Measurements from ENCODE around the gene CYB5B.
"Not testable (repeated sequence)": the region's sequence is repeated elsewhere in the genome, so short reads cannot be mapped to it uniquely, and the experiment has no call there.

CYB5B gene

DNA sequence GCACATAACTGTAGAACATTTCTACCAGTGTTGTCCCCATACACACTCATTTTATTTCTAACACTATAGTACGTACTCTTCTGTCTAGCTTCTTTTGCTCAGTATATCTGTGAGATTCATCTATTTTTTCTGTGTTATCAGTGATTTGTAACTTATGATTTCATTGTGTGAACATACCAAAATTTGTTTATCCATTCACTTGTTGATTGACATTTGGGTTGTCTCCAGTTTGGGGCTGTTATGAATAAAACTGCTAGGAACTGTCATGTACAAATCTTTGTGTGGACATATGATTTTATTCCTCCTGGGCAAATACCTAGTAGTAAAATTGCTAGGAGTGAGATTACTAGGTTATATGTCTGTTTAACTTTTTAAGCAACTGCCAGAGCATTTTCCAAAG, 9.6 kb downstream of the CYB5B start:
- DNase-seq: no peak
- TF ChIP-seq, protein P1, sequence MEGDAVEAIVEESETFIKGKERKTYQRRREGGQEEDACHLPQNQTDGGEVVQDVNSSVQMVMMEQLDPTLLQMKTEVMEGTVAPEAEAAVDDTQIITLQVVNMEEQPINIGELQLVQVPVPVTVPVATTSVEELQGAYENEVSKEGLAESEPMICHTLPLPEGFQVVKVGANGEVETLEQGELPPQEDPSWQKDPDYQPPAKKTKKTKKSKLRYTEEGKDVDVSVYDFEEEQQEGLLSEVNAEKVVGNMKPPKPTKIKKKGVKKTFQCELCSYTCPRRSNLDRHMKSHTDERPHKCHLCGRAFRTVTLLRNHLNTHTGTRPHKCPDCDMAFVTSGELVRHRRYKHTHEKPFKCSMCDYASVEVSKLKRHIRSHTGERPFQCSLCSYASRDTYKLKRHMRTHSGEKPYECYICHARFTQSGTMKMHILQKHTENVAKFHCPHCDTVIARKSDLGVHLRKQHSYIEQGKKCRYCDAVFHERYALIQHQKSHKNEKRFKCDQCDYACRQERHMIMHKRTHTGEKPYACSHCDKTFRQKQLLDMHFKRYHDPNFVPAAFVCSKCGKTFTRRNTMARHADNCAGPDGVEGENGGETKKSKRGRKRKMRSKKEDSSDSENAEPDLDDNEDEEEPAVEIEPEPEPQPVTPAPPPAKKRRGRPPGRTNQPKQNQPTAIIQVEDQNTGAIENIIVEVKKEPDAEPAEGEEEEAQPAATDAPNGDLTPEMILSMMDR (IDR thresholded peaks at IDR 0.05; ENCODE audit: low read depth, low read length, missing control alignments): no peak
- Histone ChIP-seq H3K27me3 (replicated peaks) (no peaks in the 10 kb centered on the region), H3K27ac (no peak overlapping the region), H3K36me3 (replicated peaks) (peaks cover 19% of the 10 kb centered on the region), H3K4me3 (ENCODE audit: low read depth, low read length) (no peak overlapping the region)
- in situ Hi-C loops (cut with HindIII; ENCODE audit: low pct_ligation_motif_present, low sequenced_read_pairs): no loop called here

DNA sequence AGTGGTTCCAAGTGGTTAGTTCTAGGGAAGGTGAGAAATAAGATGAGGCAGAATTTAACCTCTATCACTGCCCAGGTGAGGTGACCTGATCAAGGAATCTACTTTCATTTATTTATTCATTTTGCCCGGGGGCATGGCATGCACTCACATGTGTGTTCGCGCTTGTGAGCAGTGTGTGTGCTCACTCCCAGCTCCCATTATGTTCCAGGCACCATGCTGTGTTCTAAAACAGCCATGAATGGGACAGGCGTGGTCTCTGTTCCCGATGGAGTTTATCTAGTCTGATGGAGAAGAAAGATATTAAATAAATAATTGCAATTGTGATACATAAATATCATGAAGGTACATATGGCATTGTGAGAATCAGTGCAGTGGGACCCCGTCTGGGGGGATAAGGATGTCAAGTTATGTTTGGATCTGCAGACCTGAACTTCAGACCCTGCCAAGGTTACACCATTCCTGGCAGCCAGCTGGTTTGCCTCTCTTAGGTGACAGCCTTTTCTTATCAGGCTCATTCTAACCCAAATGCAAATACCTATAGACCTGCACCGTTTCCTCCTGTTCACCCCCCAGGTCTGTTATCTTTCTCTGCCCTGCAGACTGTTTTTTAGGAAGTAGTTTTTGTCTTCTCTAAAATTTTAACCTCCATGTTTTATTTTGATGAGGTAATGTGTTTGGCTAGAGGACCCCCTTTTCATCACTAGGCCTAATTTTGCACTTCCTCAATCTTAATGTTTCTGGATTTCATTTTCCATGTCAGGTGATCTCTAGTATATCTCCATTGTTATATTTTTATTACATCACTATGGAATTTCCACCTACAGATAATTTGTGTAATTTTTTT, 11.8 kb downstream of the CYB5B start:
- in situ Hi-C loops (cut with HindIII; ENCODE audit: low pct_ligation_motif_present, low sequenced_read_pairs): no loop called here
- Histone ChIP-seq H3K36me3 (replicated peaks) (peaks cover 7% of the 10 kb centered on the region), H3K4me3 (ENCODE audit: low read depth, low read length) (no peak overlapping the region), H3K27ac (no peak overlapping the region), H3K27me3 (replicated peaks) (no peaks in the 10 kb centered on the region)
- DNase-seq: no peak
- TF ChIP-seq, protein P1 (IDR thresholded peaks at IDR 0.05; ENCODE audit: low read depth, low read length, missing control alignments): no peak

DNA sequence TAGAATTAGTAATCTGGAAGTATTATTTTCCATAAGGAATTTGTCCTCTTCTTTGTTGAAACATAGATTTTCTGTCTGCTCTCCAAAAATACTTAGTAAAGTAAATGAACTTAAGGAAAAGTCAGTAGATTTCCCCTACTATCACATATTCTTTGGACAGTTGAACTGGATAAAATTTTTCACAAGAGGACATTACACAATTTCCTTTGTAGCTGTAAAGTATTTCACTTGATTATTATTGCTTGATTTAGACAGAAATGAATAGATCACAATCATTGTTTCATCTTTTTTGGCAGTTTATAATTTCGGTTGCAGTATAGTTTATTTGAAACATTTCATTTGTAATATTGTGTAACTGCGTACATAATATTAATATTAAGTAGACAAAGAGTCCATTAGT, 12.5 kb downstream of the CYB5B start:
- H3K4me3 ChIP-seq (ENCODE audit: low read depth, low read length): no peak overlapping the region
- H3K27ac ChIP-seq: no peak overlapping the region
- in situ Hi-C loops (cut with HindIII; ENCODE audit: low pct_ligation_motif_present, low sequenced_read_pairs): no loop called here
- no peak for DNase-seq
- H3K27me3 ChIP-seq (replicated peaks): no peaks in the 10 kb centered on the region
- peaks cover 2% of the 10 kb centered on the region for H3K36me3 ChIP-seq (replicated peaks)
- TF ChIP-seq, protein P1 (IDR thresholded peaks at IDR 0.05; ENCODE audit: low read depth, low read length, missing control alignments): no peak

DNA sequence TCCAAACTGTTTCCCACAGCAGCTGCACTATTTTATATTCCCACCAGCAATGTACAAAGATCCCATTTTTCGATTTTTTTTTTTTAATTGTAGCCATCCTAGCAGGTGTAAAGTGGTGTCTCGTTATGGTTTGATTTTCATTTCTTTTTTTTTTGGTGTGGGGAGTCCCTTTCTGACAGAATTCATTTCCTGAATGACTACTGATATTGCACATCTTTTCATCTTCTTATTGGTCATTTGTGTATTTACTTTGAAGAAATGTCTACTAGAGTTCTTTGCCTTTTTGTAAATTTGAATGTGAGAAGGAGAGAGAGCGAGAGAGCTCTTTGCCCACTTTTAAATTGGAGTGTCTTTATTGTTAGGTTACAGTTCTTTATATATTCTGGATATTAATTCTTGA, 14.0 kb downstream of the CYB5B start:
- Histone ChIP-seq H3K27ac (no peak overlapping the region), H3K36me3 (replicated peaks) (no peaks in the 10 kb centered on the region), H3K4me3 (ENCODE audit: low read depth, low read length) (no peak overlapping the region), H3K27me3 (replicated peaks) (no peaks in the 10 kb centered on the region)
- TF ChIP-seq, protein P1 (IDR thresholded peaks at IDR 0.05; ENCODE audit: low read depth, low read length, missing control alignments): no peak
- no peak for DNase-seq
- in situ Hi-C loops (cut with HindIII; ENCODE audit: low pct_ligation_motif_present, low sequenced_read_pairs): no loop called here

DNA sequence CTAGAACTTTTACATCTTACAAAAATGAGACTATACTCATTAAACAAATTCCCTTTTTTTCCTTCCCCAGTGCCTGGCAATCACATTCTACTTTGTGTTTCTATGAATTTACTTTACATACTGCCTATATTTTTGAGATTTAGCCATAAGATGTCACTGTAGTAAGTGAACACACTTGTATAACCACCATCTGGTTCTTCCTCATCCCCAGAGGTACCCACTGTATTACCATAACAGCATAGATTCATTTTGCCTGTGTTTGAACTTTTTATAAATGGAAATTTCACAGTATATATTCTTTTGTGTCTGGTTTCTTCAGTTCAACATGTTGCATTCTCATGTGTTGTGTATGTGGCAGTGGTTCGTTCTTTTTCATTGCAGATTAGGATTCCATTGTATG, 15.8 kb downstream of the CYB5B start:
- in situ Hi-C loops (cut with HindIII; ENCODE audit: low pct_ligation_motif_present, low sequenced_read_pairs): no loop called here
- no peak for DNase-seq
- TF ChIP-seq, protein P1 (IDR thresholded peaks at IDR 0.05; ENCODE audit: low read depth, low read length, missing control alignments): no peak
- no peak overlapping the region for H3K27ac ChIP-seq
- no peaks in the 10 kb centered on the region for H3K27me3 ChIP-seq (replicated peaks)
- no peaks in the 10 kb centered on the region for H3K36me3 ChIP-seq (replicated peaks)
- H3K4me3 ChIP-seq (ENCODE audit: low read depth, low read length): no peak overlapping the region

DNA sequence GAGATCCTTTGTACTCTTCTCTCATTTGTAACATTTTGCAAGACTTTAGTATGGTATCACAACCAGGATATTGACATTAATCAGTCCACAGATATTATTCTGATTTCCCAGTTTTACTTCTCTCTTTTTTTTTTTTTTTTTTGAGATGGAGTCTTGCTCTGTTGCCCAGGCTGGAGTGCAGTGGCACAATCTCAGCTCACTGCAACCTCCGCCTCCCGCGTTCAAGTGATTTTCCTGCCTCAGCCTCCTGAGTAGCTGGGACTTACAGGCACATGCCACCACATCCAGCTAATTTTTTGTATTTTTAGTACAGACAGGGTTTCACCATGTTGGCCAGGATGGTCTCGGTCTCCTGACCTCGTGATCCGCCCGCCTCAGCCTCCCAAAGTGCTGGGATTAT, 16.6 kb downstream of the CYB5B start:
- H3K4me3 ChIP-seq (ENCODE audit: low read depth, low read length); in situ Hi-C loops (cut with HindIII; ENCODE audit: low pct_ligation_motif_present, low sequenced_read_pairs); DNase-seq; H3K27ac ChIP-seq; H3K36me3 ChIP-seq (replicated peaks); H3K27me3 ChIP-seq (replicated peaks): not testable (repeated sequence)

Measured in brain microvascular endothelial cell (primary cell).